ENCODE data around the gene TSPAN31. TPM values are rescaled to one million over a fixed set of nuclear protein-coding genes. Genes with fewer than 3 reads are reported as not detected.
A peak's percentile ranks its signal among the peaks of the same experiment; 100 is the strongest.

The TSPAN31 gene
- total RNA-seq, result 67.0 TPM

GRCh38 chr12:57744777-57745484 is at the start of gene TSPAN31:
Gene TSPAN31 (plus strand): TSS chr12:57745039. CDS start chr12:57745155, 116 bp downstream.
- intact Hi-C loops (cut with DNase I), result no loop called here
- Histone ChIP-seq H3K36me3 (peaks cover 0 to 32% of the 10 kb centered on the region in 2 donors), H3K9me3 (no peaks in the 10 kb centered on the region), H3K4me3 (peak within 1 kb of the TSS; percentile 59 to 67), H3K4me1 (peaks cover 14% of the 10 kb centered on the region), H3K27ac (peak within 1 kb of the TSS; percentile 90), H3K27me3 (no peaks in the 10 kb centered on the region)
- DNase-seq (ENCODE audit: extremely low spot score in 2 of 2), result peak in 1 of 2 donors; percentile 97
- TF ChIP-seq POLR2AphosphoS5 (IDR thresholded peaks at IDR 0.05; ENCODE audit: insufficient read depth in 1 of 2, low read depth in 1 of 2) (peak; percentile 88 to 89), POLR2A (IDR thresholded peaks at IDR 0.05) (peak in 1 of 2 donors; percentile 36), CTCF (IDR thresholded peaks at IDR 0.05) (no peak)

- Histone ChIP-seq H3K36me3 (peaks cover 0 to 32% of the 10 kb centered on the region in 2 donors), H3K9me3 (no peaks in the 10 kb centered on the region), H3K4me3 (no peak overlapping the region), H3K4me1 (peaks cover 18% of the 10 kb centered on the region), H3K27me3 (no peaks in the 10 kb centered on the region), H3K27ac (no peak overlapping the region)
- no peak for DNase-seq (ENCODE audit: extremely low spot score in 2 of 2)
- intact Hi-C loops (cut with DNase I), result no loop called here
- TF ChIP-seq CTCF (IDR thresholded peaks at IDR 0.05) (no peak), POLR2A (IDR thresholded peaks at IDR 0.05) (no peak), POLR2AphosphoS5 (IDR thresholded peaks at IDR 0.05; ENCODE audit: insufficient read depth in 1 of 2, low read depth in 1 of 2) (no peak)
Measured at GRCh38 chr12:57695770-57696432, 48.9 kb upstream of the TSPAN31 start.

- H3K9me3 ChIP-seq, result no peaks in the 10 kb centered on the region
- DNase-seq (ENCODE audit: extremely low spot score in 2 of 2), result no peak
- H3K4me1 ChIP-seq, result peaks cover 18% of the 10 kb centered on the region
- peaks cover 0 to 35% of the 10 kb centered on the region in 2 donors for H3K36me3 ChIP-seq
- H3K4me3 ChIP-seq, result no peak overlapping the region
- no peaks in the 10 kb centered on the region for H3K27me3 ChIP-seq
- no peak overlapping the region for H3K27ac ChIP-seq
- TF ChIP-seq POLR2AphosphoS5 (IDR thresholded peaks at IDR 0.05; ENCODE audit: insufficient read depth in 1 of 2, low read depth in 1 of 2) (no peak), POLR2A (IDR thresholded peaks at IDR 0.05) (no peak), CTCF (IDR thresholded peaks at IDR 0.05) (no peak)
- intact Hi-C loops (cut with DNase I), result no loop called here
Measured at GRCh38 chr12:57697076-57697475, 47.8 kb upstream of the TSPAN31 start.

GRCh38 chr12:57698414-57698813 is 46.4 kb upstream of the TSPAN31 start:
- no peak overlapping the region for H3K4me3 ChIP-seq
- intact Hi-C loops (cut with DNase I), result no loop called here
- H3K36me3 ChIP-seq, result peaks cover 0 to 43% of the 10 kb centered on the region in 2 donors
- no peak for DNase-seq (ENCODE audit: extremely low spot score in 2 of 2)
- peaks cover 18% of the 10 kb centered on the region for H3K4me1 ChIP-seq
- no peak for TF ChIP-seq CTCF (IDR thresholded peaks at IDR 0.05)
- H3K27ac ChIP-seq, result no peak overlapping the region
- no peaks in the 10 kb centered on the region for H3K9me3 ChIP-seq
- no peaks in the 10 kb centered on the region for H3K27me3 ChIP-seq

GRCh38 chr12:57700317-57700716 is 44.5 kb upstream of the TSPAN31 start:
- no peak for DNase-seq (ENCODE audit: extremely low spot score in 2 of 2)
- H3K36me3 ChIP-seq, result peaks cover 0 to 54% of the 10 kb centered on the region in 2 donors
- no peak overlapping the region for H3K27ac ChIP-seq
- no peak for TF ChIP-seq CTCF (IDR thresholded peaks at IDR 0.05)
- TF ChIP-seq POLR2A (IDR thresholded peaks at IDR 0.05), result no peak
- H3K4me3 ChIP-seq, result no peak overlapping the region
- no peaks in the 10 kb centered on the region for H3K27me3 ChIP-seq
- peaks cover 8% of the 10 kb centered on the region for H3K4me1 ChIP-seq
- intact Hi-C loops (cut with DNase I), result no loop called here
- no peaks in the 10 kb centered on the region for H3K9me3 ChIP-seq
